Activated T-cell treated with anti-CD3 and anti-CD28 coated beads, Interleukin-2, amount 50 U/mL, for 1 hour (primary cell): ENCODE measurements around the gene ZNF711.
A peak's percentile ranks its signal among the peaks of the same experiment; 100 is the strongest.
"Not testable (repeated sequence)": the region's sequence is repeated elsewhere in the genome, so short reads cannot be mapped to it uniquely, and the experiment has no call there.

Experiments used
- DNase-seq: peaks from one replicate; pipeline ENCODE4 v3.0.0-alpha.2; 2020

The ZNF711 gene

DNA sequence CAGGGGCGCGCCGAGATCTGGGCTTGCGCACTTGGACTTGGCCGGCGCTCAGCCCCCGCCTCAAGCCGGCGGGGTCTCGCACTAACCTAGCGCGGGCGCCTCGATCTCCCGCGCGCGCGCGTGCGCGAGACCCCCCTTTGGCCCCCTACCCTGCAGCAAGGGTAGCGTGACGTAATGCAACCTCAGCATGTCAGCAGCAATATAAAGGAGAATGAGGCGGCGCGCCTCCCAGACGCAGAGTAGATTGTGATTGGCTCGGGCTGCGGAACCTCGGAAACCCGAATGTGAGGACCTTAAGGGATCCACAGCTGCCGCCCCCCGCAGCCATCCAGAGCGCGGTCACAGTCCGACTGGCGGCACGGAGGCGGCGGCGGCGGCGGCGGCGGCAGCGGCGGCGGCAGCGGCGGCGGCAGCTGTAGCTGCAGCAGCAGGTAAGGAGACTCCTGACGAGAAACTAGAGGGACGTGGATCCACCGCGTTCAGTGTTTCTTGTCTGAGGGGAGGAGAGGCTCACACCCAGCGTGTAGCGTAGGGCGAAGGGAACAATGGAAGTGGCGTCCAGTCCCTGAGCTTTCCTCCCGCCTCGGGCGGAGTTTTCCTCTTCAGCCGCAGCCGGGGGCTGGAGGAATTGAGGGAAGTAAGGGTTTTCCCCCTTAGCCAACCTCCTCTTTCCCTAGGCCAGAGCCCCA, at the start of gene ZNF711, which contains the start of gene SATL1:
TSS of gene ZNF711 (plus strand) at position 231 of the 689 bp plus-strand sequence. CDS start 3,582 bp downstream, outside the sequence.
TSS of gene SATL1 (minus strand) at position 19 of the 689 bp plus-strand sequence. CDS start 134,811 bp downstream, outside the sequence.
- DNase-seq = peak; percentile 33

GRCh38 chrX:85196319-85196718, 47.5 kb upstream of the ZNF711 start:
- DNase-seq = no peak

DNA sequence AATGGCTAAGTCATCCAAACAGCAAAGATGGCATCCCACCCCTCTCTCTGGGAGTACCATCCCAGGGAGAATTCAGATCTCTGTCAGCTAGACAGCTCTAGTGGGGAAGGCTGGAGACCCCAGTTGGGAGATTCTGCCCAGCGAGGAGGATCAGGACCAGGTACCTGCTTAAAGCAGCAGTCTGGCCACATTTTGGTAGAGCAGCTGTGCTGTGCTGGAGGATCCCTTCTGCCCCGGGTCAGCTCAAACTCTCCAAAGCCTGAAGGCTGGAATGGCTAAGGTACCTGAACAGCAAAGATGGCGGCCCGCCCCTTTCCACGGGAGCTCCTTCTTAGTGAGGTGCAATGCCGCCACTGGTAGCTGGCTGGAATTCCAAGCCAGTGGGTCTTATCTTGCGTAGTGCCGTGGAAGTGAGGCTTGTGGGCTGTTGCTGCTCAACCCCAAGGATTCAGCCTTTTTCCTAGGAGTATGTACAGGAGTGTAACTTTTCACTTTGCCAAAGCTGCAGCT, 40.3 kb upstream of the ZNF711 start:
- no peak for DNase-seq

GRCh38 chrX:85213792-85214530, 29.8 kb upstream of the ZNF711 start:
- DNase-seq = no peak

DNA sequence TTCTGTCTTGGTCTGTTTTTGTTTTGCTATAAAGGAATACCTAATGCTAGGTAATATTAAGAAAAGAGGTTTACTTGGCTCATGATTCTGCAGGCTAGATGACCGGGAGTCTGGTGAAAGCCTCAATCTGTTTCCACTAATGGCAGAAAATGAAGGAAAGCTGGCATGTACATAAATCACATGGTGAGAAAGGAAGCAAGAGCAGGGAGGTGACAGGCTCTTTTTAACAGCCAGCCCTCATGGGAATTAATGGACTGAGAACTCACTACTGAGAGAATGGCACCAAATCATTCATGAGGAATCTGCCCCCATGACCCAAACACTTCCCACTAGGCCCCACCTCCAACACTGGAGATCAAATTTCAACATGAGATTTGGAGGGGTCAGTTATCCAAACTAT, 27.8 kb upstream of the ZNF711 start:
- DNase-seq = no peak

DNA sequence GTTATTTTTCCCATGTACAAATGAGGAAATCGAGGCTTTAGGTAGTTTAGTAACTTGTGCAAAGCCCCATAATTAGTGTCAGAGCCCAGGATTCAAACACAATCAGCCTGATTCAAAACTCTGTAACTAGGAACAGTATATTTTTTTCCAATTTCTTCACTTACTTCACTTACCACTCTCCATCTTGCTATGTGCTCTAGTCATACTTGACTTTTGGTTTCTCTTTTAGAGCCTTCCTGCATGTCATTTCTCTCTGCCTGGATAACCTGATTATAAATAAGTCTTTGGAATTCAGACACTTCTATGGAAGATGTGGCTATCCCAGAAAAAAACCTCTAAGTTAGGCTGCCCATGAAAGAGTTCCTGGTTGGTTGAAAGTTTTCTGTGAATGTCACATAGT, 22.4 kb upstream of the ZNF711 start:
- DNase-seq = no peak

DNA sequence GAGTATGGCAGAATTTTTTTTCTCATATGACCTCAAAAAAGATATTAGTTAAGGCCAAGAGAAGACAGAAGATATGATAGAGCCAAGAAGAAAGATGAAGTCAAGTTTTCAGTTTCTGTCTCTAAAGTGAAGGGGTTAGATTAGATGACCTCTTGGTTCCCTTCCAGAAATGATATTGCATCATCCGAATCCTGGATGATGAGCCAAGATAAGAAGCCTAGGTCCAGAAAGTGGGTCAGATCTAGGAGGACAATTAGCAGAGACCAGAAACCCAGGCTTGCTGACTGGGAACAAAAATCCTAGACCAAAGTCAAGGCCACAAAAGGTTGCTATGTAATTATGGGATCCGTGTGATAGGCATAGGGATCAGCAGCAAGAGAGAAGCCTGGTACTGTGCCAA, 20.4 kb upstream of the ZNF711 start:
- DNase-seq = no peak

- DNase-seq = no peak
Observed at GRCh38 chrX:85243155-85243554, 636 bp upstream of the ZNF711 start.

GRCh38 chrX:85244450-85245211, 840 bp downstream of the ZNF711 start:
- peak; percentile 17 for DNase-seq

- DNase-seq = not testable (repeated sequence)
Observed at GRCh38 chrX:85285286-85285685, 41.5 kb downstream of the ZNF711 start.

DNA sequence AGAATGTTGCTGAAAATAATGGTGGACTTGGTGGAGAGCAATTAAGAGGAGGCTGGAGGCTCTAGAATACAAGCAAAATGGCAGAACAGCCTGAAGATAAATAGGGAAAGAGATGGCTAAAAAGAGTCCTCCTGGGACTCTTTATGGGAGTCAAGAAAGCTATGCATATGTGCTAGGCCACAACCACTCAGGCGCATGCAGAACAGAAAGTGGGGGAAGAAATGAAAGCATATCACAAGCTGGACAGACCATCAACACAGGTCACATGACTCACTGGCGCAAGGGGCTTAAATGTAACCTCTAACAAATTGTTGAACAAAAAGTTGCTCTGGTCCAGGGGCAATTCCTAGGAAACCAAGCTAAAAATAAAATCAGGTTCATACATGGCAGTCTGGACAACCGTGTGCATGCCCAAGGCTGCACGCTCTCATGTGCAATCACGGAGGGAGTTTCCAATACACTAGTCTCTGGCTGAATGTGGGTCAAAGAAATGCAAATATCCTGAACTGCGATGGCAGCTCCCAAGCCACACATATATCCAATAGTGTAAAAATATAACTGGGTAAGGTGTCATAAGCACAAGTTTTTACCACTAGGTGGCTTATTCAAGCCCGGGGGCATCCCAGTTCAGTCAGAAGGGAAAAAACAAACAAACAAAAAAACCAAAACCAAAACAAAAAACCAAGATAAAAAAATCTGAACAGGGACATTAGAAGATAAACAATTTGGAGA, 45.4 kb downstream of the ZNF711 start:
- no peak for DNase-seq

- DNase-seq = no peak
Observed at GRCh38 chrX:85303544-85303943, 59.8 kb downstream of the ZNF711 start.

GRCh38 chrX:85309717-85310116, 65.9 kb downstream of the ZNF711 start:
- no peak for DNase-seq

DNA sequence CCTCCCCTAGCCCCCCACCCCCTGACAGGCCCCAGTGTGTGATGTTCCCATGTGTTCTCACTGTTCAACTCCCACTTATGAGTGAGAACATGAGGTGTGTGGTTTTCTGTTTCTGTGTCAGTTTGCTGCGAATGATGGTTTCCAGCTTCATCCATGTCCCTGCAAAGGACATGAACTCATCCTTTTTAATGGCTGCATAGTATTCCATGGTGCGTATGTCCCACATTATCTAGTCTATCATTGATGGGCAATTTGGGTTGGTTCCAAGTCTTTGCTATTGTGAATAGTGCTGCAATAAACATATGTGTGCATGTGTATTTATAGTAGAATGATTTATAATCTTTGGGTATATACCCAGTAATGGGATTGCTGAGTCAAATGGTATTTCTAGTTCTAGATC, 67.6 kb downstream of the ZNF711 start:
- not testable (repeated sequence) for DNase-seq
